ENCODE results near the gene EFCAB9.
"Not testable (repeated sequence)": the region's sequence is repeated elsewhere in the genome, so short reads cannot be mapped to it uniquely, and the experiment has no call there.

The EFCAB9 gene

DNA sequence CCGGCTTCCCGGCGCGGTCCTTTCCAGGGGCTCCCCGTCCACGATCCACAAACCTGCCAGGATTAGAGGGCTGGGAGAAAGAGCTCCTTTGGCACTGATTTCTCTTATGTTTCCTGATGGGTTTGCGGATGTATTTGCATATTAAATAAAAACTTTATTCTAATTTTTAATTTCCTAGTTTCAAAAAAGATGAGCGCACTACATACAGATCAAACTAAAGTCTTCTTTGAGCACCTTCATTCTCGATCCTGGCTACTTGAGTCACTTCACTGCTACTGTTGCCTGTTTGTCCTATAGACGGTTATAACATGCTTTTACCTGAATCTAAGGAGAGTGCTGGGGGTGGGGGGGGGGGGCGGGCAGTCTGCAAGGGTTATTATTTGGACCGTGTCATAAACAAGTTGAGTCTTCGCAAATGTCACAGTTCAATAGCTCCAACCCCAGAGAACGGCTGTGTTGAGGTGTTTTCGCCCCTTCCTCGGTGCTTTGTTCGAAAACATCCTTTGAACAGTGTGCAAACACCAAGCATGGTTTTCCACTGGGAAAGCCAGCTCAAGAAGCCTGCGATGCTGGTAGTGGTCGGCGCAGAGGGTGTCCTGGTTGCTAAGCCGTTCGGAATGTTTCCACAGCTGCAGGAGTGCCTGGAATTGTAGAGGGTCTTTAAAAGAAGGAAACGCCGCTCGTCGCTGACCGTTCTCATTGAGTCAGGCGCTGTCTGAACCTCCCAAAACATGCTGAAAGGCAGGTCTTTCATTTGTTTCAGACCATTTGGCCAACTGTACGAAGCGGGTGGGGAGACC is 4.9 kb upstream of the EFCAB9 start:
- no peak for DNase-seq

DNA sequence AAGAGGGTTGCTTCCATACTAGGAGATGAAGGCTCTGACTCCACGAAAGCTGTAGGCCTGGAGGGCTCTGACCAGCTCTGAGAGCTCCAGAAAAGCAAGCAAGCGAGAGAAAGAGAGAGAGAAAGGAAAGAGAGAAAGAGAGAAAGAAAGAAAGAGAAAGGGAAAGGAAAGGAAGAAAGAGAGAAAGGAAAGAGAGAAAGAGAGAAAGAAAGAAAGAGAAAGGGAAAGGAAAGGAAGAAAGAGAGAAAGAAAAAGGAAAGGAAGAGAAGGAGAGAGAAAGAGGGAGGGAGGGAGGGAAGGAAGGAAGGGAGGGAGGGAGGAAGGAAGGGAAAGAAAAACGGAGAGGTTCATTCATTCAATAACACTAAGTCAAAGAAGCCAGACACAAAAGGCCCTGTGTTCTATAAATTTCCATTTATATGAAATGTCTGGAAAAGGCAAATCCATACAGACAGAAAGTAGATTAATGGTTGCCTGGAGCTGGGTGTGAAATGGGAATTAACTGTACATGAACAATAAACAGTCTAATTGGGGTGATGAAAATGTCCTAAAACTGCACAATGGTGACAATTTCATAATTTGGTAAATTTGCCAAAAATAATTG is 4.2 kb upstream of the EFCAB9 start:
- DNase-seq = no peak

DNA sequence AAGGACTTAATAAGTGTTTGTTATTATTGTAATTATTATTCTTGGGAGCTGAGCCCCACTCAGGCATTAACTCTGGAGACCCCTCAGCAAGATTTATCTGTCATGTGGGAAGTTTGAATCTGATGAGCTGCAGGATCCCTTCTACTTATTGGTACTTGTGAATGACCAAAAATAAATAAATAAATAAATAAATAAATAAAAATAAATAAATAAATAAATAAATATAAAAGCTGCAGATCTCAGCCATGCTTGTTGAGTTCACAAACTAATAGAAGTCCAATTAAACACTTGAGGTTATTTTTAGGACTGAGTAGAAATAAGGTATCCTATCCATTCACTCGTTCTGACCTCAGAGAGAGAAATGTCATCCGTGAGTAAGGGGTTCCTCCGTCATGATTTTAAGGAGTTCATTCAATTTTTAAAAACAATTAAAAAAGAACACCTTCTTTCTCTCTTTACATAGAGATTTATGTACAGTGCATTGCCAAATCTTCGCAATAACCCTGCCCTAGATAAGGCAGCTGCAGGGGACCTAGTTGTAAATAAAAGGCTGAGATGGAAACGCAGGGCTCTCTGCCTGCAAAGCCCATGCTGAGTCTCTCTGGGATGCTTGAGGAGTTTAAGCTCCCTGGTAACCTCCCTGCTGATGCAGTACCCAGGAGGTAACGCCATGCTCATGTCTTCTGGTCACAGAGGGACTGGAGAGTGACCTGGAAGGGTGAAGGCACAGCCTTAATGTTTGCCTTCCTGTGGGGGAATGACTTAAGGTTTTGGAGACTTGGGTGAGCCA is 1.2 kb downstream of the EFCAB9 start:
- no peak for DNase-seq

DNA sequence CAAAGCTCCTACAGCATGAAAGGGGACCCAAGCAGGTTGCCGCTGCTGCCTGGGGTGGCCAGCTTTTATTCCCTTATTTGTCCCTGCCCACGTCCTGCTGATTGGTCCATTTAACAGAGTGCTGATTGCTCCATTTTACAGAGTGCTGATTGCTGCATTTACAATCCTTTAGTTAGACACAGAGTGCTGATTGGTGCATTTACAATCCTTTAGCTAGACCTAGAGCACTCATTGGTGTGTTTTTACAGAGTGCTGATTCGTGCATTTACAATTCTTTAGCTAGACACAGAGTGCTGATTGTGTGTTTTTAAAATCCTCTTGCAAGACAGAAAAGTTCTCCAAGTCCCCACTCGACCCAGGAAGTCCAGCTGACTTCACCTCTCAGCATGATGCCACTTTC is 3.8 kb downstream of the EFCAB9 start:
- not testable (repeated sequence) for DNase-seq

DNA sequence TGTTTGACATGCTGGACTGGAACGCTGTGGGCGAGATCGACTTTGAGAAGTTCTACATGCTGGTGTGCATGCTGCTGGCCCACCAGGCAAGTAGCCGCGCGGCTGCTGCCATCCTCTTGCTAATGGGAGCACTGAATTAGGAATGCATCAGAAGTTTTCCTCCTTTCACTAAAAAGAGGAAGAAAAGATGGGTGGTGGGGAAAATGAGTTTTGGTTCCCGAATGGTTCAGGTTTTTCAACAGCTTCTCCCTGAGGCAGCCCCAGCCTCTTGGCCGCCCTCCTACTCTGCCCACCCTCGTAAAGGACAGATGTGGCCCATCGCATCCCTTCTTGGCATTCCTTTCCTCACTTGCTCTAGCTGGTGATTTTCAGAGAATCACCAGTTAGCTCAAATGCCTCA is 5.5 kb downstream of the EFCAB9 start:
- DNase-seq = no peak

DNA sequence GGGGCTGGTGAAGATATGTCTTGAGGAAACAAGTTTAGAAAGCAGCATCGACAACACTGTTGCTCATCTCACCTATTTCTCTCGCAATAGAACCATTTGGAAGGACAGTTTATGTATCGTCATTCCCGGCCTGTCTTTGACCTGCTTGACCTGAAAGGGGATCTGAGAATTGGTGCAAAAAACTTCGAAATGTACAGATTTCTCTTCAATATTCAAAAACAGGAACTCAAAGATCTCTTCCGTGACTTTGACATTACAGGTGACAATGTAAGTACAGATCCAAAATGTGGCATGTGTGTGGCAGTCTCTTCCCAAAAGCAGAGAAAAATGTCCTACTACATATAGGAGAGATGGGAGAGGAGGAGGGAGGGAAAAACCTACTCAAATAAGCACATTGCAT is 6.5 kb downstream of the EFCAB9 start:
- no peak for DNase-seq

DNA sequence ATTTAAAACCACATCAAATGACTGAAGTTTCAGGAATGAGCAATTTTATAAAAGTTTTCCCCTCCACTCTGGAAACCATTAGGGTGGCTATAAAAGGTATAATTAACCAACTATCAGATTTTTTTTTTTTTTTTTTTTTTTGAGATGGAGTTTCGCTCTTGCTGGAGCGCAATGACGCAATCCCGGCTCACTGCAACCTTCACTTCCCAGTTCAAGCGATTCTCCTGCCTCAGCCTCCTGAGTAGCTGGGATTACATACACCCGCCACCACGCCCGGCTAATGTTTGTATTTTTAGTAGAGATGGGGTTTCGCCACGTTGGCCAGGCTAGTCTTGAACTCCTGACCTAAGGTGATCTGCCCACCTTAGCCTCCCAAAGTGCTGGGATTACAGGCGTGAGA is 12.0 kb downstream of the EFCAB9 start:
- DNase-seq = not testable (repeated sequence)

DNA sequence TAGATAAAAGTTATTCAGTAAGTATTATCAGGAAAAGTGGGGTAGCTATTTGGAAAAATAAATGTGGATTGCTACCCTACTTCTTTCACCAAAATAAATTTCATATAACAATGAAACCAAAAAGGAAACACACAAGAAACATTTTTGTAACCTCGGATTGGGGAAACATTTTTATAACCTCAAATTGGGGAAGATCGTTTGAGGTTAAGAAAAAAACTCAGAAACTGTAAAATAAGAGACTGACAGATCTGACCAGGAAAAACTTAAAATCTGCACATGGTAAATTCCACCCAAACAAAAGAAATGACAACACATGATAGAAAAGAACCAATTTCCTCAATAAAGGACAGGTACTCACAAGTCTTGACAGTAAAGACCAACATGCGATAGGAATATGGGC is 13.5 kb downstream of the EFCAB9 start:
- DNase-seq = no peak

DNA sequence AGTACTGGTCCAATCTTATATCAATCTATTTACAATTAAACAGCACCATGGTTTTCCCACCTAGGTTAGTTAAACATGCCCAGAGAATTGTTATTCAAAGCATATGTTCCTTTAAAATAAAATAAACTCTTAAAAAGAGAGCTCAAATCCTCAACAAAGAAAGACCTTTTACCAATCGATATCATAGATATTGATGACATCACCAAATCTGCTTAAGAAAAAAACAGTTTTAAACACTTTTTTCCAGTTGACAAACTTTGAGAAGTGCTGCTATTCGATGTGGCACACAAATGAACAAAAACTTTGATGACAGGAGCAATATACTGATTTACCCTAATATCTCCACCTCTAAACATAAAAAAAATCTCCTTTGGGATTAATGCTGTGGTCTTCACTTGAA is 15.7 kb downstream of the EFCAB9 start:
- no peak for DNase-seq

DNA sequence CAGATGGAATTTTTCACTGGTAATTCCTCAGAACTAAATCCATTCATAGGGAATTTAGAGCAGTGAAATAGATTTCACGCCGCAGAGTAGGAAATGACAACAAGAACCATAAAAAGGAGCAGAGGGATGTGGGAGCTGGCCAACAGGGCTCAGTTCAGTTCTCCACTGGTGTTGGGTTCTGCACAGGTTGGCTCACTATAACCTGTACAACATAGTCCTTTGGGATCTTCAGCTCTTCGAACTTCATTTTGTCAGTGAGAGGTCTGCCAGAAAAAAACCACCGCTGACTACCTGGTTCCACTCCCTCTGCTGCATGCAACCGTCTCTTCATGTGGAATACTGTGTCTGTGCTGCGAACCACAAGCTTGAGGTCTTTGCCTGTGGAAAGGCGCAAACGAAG is 17.7 kb downstream of the EFCAB9 start:
- no peak for DNase-seq

DNA sequence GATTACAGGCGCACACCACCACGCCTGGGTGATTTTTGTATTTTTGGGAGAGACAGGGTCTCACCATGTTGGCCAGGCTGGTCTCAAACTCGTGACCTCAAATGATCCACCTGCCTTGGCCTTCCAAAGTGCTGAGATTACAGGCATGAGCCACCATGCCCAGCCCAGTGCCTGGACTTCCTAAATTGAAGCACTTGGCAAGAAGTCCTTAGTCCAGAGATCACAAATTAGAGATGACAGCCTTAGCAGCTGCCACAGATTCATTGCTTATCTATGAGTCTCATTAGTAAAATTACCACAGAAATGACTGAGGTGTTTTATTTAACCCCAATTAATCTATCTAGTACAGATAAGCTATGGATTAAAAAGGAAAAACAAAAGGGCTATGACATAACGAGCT is 19.2 kb downstream of the EFCAB9 start:
- DNase-seq = no peak

DNA sequence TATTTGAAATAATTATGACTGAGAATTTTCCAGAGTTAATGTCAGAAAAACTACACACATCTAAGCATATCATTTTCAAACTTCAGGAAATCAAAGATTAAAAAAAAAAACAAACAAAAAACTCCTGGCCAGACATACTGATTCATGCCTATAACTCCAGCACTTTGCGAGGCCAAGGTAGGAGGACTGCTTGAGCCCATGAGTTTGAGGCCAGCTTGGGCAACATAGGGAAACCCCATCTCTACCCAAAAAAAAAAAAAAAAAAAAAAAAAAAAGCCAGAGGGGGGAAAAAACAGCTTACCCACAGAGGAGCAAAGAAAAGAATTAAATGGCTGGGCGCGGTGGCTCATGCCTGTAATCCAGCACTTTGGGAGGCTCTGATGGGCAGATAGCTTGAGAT is 22.4 kb downstream of the EFCAB9 start:
- DNase-seq = no peak

DNA sequence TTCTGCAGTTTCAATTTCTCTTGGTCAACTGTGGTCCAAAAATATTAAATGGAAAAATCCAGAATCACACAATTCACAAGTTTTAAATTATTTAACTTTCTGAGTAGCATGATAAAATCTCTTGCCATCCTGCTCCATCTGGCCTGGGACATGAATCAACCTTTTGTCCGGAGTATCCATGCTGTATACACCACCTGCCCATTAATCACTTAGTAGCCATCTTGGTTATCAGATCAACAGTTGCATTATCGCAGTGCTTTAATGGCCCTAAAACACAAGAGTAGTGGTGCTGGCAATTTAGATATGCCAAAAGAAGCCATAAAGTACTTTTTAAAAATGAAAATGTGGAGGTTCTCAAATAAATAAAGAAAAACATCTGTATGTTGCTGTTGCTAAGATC is 25.3 kb downstream of the EFCAB9 start:
- DNase-seq = no peak

DNA sequence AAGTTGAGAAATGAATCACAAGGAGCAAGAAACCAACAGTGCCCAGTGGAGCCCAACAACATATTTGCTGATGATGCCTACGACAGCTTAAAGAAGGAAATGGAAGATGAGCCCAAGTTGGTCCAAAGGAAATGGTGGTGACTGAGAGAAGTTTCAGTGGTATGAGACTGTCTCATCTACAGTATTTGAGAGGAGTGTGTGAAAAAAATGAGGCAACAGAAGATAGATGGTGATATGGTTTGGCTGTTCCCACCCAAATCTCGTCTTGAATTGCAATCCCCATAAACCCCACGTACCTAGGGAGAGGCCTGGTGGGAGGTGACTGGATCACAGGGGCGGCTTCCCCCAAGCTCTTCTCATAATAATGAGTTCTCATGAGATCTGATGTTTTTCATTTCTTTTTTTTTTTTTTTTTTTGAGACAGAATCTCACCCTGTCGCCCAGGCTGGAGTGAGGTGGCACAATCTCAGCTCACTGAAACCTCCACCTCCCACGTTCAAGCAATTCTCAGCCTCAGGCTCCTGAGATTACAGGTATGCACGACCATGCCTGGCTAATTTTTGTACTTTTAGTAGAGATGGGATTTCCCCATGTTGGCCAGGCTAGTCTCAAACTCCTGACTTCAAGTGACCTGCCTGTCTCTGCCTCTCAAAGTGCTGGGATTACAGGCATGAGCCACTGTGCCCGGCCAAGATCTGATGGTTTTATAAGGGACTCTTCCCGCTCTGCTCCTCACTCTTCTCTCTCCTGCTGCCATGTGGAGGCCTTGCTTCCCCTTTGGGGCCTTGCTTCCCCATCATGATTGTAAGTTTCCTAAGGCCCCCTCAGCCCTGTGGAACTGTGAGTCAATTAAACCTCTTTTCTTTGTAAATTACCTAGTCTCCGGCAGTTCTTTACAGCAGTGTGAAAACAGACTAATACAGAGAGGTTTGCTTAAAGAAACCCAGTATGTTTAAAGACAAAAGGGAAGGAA is 30.2 kb downstream of the EFCAB9 start:
- no peak for DNase-seq

DNA sequence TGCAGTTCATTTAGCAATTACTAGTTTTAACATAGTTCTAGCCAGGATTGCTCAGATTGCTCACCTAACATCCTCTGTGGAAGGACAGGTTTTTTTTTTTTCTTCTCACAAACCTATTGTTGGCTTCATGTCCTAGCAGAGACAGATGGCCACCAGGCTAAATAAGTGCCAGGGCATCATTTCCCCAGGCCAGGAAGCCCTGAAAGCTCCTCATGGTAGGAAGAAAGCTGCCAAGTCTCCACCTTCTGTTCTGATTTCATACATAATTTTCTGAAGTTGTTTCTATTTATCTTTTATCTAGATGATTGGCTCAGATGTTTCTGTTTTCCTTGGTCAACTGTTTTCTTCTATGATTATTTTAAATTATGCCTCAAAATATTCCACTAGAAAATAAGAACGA is 31.0 kb downstream of the EFCAB9 start:
- DNase-seq = no peak

DNA sequence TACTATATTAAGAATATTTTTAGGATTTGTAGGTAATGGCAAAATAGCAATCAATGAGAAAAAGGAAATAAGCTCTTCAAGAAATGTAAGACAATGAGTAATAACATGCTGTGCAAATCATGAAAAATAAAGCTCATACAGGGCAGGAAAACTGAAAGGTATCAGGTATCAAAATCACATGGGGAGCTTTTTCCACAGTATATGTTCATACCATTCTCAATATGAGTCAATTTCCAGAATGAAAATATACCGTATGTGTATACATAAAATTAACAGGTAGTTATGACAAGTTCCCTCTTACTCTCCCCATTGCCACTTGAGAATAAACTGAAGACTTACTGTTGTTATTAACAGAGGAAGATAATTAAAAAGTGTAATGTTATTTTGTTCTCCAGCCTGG is 35.9 kb downstream of the EFCAB9 start:
- DNase-seq = no peak

DNA sequence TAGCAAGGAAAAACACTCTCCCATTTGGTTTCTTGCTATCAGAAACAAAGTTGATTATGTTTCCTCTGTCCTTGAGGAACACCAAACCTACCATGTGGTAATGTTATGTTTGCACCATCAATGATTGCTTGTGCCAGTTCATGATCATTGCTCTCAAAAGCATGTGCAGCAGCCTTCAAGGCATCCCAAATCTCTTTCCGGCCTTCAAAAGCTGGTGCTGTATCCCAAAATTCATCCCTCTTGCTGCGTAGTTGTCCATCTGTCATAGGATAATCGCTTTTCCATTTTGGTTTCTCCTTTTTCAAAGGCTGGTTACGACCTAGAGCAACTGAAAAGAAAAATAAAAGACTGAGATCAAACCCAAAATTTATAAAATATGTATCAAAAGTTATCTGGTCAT is 40.1 kb downstream of the EFCAB9 start:
- DNase-seq = no peak

DNA sequence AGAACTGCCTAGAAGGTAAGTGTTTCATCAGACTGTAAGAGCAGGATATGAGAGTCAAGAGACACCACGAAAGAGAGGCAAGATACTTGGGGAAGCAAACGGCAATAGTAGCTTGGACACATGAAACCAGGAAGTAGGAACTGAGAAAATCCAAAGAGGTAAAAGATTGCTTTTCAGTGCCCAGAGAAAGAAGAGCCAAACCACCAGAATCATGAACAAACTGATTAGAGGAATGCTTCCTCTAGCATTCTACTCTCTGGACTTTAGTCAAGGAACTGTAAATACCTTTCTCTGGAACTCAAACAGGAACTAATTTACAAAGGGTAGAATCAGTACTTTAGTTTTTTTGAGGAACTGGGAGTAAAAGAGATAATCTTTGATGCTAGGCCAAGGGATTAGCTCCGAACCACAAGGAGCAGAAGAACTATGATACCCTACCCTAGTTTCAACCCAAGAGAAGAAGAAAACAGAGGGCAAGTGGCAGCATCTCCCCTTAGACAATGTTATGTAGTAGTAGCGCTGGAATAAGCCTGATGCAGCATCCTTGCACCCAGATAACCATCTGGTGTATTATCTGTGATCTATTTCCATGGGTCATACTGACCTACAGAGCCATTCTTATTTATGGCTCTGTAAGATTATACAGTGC is 41.3 kb downstream of the EFCAB9 start:
- no peak for DNase-seq

DNA sequence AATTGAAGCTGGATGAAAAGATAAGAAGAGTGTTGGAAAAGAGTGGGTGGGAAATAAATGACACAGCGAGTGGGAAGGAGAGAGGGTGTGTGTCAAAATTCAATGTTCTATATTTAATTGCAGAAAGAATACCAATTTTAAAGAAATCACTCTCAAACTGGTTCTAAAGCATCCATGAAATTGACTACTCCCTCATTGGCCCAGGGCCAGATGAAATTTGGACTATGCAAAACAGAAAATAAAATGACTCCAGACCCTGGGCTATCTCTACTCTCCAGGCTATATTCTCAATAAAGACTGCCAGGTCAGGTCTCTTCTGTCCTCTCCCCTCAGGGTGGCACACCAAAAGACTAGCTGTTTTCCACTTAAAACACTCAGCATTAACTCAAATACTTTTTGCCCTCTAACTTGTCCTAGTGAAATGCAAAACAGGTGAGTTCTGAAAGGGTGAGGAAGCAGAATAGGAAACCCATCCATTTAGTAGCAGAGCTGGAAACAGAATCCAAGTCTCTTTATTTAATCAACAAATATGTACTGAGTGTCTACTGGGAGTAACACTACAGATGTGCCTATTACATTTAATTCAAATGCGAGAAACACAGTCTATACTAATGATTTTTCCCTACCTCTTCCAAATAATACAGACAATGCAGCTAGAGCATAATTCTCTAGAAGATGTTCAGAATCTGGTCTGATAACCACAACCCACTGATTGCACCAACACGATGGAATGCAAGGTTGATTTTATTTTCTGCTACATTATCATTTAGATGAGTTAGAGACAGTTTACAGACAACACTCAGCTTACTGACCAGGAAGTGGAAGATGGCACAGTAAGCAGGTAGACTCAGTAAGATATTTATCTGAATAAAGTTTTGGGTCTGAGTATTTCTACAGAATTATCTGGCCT is 42.1 kb downstream of the EFCAB9 start:
- DNase-seq = no peak

DNA sequence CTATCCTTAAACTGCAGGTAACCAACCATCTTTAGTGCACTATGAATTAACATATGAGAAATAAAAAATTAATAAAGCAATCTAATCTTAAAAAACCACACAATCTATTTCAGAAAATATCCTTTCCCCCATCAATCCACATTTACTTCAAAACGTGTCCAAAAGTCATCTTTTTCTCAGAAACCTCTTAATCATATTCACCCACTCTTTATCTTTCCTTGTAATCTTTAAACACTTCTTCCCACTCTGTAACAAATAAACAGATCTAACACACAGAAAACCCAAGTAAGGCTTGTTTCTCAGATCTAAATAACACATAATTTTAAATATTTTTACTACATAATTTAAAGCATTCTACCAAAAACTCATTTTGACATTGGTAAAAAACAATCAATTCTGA is 44.4 kb downstream of the EFCAB9 start:
- DNase-seq = no peak

DNA sequence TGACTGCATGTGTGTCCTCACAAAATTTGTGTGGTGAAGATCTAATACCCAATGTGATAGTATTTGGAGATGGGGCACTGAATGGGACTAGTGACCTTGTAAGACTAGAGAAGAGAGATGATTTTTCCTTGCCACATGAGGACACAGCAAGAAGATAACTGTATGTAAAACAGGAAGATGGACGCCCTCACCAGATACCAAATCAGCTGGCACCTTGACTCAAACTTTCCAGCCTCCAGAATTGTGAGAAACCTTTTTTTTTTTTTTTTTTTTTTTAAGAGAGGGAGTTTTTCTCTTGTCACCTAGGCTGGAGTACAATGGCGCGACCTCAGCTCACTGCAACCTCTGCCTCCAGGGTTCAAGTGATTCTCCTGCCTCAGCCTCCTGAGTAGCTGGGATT is 49.3 kb downstream of the EFCAB9 start:
- no peak for DNase-seq
